Activated CD4-positive, alpha-beta T cell treated with anti-CD3 and anti-CD28 coated beads for 24 hours (primary cell): Measurements from ENCODE around the gene KRTAP10-10.
"Not testable (repeated sequence)": the region's sequence is repeated elsewhere in the genome, so short reads cannot be mapped to it uniquely, and the experiment has no call there.

Experiments
- DNase-seq, 2 donors: peaks; one replicate each; pipeline ENCODE4 v3.0.0-alpha.2; 2020; ENCODE audit warnings: low read depth in 2 of 2

Gene KRTAP10-10

GRCh38 chr21:44626262-44626661 is 10.9 kb upstream of the KRTAP10-10 start:
- no peak for DNase-seq

GRCh38 chr21:44626673-44627143 is 10.4 kb upstream of the KRTAP10-10 start, which contains the start of gene KRTAP10-9:
TSS of gene KRTAP10-9 (plus strand) at chr21:44627093. CDS start at chr21:44627172, 79 bp downstream.
- DNase-seq = no peak

- DNase-seq = not testable (repeated sequence)
Observed at GRCh38 chr21:44627181-44627822, 9.9 kb upstream of the KRTAP10-10 start.

- DNase-seq = not testable (repeated sequence)
Observed at GRCh38 chr21:44627831-44628233, 9.3 kb upstream of the KRTAP10-10 start.

- no peak for DNase-seq
Observed at GRCh38 chr21:44628707-44629391, 8.3 kb upstream of the KRTAP10-10 start.

- DNase-seq = no peak
Observed at GRCh38 chr21:44630440-44630839, 6.7 kb upstream of the KRTAP10-10 start.

- DNase-seq = no peak
Observed at GRCh38 chr21:44632067-44632466, 5.1 kb upstream of the KRTAP10-10 start.

GRCh38 chr21:44636209-44637017 is 743 bp upstream of the KRTAP10-10 start:
- DNase-seq = no peak

- DNase-seq = not testable (repeated sequence)
Observed at GRCh38 chr21:44637851-44638348, 744 bp downstream of the KRTAP10-10 start.

- DNase-seq = not testable (repeated sequence)
Observed at GRCh38 chr21:44638506-44639330, 1.6 kb downstream of the KRTAP10-10 start.

- DNase-seq = no peak
Observed at GRCh38 chr21:44639331-44639655, 2.1 kb downstream of the KRTAP10-10 start.

- DNase-seq = no peak
Observed at GRCh38 chr21:44640761-44641160, 3.6 kb downstream of the KRTAP10-10 start.

- no peak for DNase-seq
Observed at GRCh38 chr21:44643741-44644310, 6.7 kb downstream of the KRTAP10-10 start.

GRCh38 chr21:44644878-44645277 is 7.7 kb downstream of the KRTAP10-10 start:
- DNase-seq = no peak

GRCh38 chr21:44646366-44647221 is 9.4 kb downstream of the KRTAP10-10 start, which contains the start of gene KRTAP10-11:
TSS of gene KRTAP10-11 (plus strand) at chr21:44646414. CDS start at chr21:44646459, 45 bp downstream.
- DNase-seq = not testable (repeated sequence)

- DNase-seq = no peak
Observed at GRCh38 chr21:44647222-44647552, 10.0 kb downstream of the KRTAP10-10 start.

GRCh38 chr21:44648557-44649311 is 11.6 kb downstream of the KRTAP10-10 start:
- DNase-seq = no peak

- DNase-seq = no peak
Observed at GRCh38 chr21:44649521-44650100, 12.5 kb downstream of the KRTAP10-10 start.
